ENCODE data around the gene SH3GL1.

SH3GL1 gene

GRCh38 chr19:4371247-4372164 is 28.8 kb downstream of the SH3GL1 start:
- no peak overlapping the region for H3K18ac ChIP-seq (ENCODE audit: low read depth in 1 of 2, low read length in 2 of 2)
- no peak for DNase-seq
- H3K9ac ChIP-seq (ENCODE audit: low read length): peak overlapping the region; percentile 81
- H3K4me2 ChIP-seq (ENCODE audit: low read length, poor library complexity, severe bottlenecking): no peak overlapping the region
- H3K36me3 ChIP-seq (ENCODE audit: control insufficient read depth in 1 of 2, insufficient read depth in 2 of 2, low read depth in 1 of 2, low read length in 2 of 2): peaks cover 19 to 51% of the 10 kb centered on the region in 2 experiments
- peak overlapping the region; percentile 9 for H4K91ac ChIP-seq (ENCODE audit: low read length)
- no peak overlapping the region for H3K23ac ChIP-seq (ENCODE audit: low read length in 2 of 2)
- no peak overlapping the region for H2AFZ ChIP-seq (ENCODE audit: low read depth, low read length)
- H3K9me3 ChIP-seq (ENCODE audit: control insufficient read depth, low read length): no peaks in the 10 kb centered on the region
- no peak overlapping the region for H2BK15ac ChIP-seq (ENCODE audit: low read depth, poor library complexity, severe bottlenecking)
- peaks cover 32% of the 10 kb centered on the region for H3K79me1 ChIP-seq (replicated peaks; ENCODE audit: low read length, poor library complexity, severe bottlenecking)
- peaks cover 89% of the 10 kb centered on the region for H3K4me1 ChIP-seq (ENCODE audit: control insufficient read depth, insufficient read depth, low read depth, low read length)
- H3K27me3 ChIP-seq (ENCODE audit: control insufficient read depth in 1 of 2, insufficient read depth in 1 of 2, low read length in 2 of 2): no peaks in the 10 kb centered on the region
- peak overlapping the region; percentile 55 for H2AK5ac ChIP-seq (ENCODE audit: low read length, severe bottlenecking)
- H4K8ac ChIP-seq (ENCODE audit: low read length): no peak overlapping the region
- H3K27ac ChIP-seq (ENCODE audit: low read length, poor library complexity, severe bottlenecking): peak overlapping the region; percentile 63
- no peak overlapping the region for H3K14ac ChIP-seq (ENCODE audit: low read length in 2 of 2)
- no peak overlapping the region for H2BK5ac ChIP-seq (ENCODE audit: low read depth, low read length, poor library complexity, severe bottlenecking)
- no peak overlapping the region for H2BK12ac ChIP-seq (ENCODE audit: low read length in 2 of 2)
- H3K4me3 ChIP-seq (ENCODE audit: insufficient read depth in 1 of 2, low read depth in 1 of 2, low read length in 2 of 2): no peak overlapping the region
- no peak overlapping the region for H3K4ac ChIP-seq (ENCODE audit: low read depth in 1 of 2, low read length in 2 of 2)
- WGBS: 94% methylated on average over 31 of the region's 31 CpGs
- no peak overlapping the region for H2BK120ac ChIP-seq (ENCODE audit: low read depth, low read length)

GRCh38 chr19:4370418-4371041 is 29.8 kb downstream of the SH3GL1 start:
- no peak overlapping the region for H4K91ac ChIP-seq (ENCODE audit: low read length)
- no peak overlapping the region for H3K4ac ChIP-seq (ENCODE audit: low read depth in 1 of 2, low read length in 2 of 2)
- no peak overlapping the region for H2BK15ac ChIP-seq (ENCODE audit: low read depth, poor library complexity, severe bottlenecking)
- no peak overlapping the region for H2AFZ ChIP-seq (ENCODE audit: low read depth, low read length)
- no peak overlapping the region for H2BK12ac ChIP-seq (ENCODE audit: low read length in 2 of 2)
- no peaks in the 10 kb centered on the region for H3K27me3 ChIP-seq (ENCODE audit: control insufficient read depth in 1 of 2, insufficient read depth in 1 of 2, low read length in 2 of 2)
- H3K79me1 ChIP-seq (replicated peaks; ENCODE audit: low read length, poor library complexity, severe bottlenecking): peaks cover 41% of the 10 kb centered on the region
- H3K18ac ChIP-seq (ENCODE audit: low read depth in 1 of 2, low read length in 2 of 2): no peak overlapping the region
- no peak overlapping the region for H2BK120ac ChIP-seq (ENCODE audit: low read depth, low read length)
- peak overlapping the region; percentile 19 for H4K8ac ChIP-seq (ENCODE audit: low read length)
- peak overlapping the region; percentile 53 for H3K27ac ChIP-seq (ENCODE audit: low read length, poor library complexity, severe bottlenecking)
- peaks cover 28 to 61% of the 10 kb centered on the region in 2 experiments for H3K36me3 ChIP-seq (ENCODE audit: control insufficient read depth in 1 of 2, insufficient read depth in 2 of 2, low read depth in 1 of 2, low read length in 2 of 2)
- H3K9me3 ChIP-seq (ENCODE audit: control insufficient read depth, low read length): no peaks in the 10 kb centered on the region
- 95% methylated on average over 15 of the region's 15 CpGs for WGBS
- H3K23ac ChIP-seq (ENCODE audit: low read length in 2 of 2): no peak overlapping the region
- peak overlapping the region; percentile 81 for H3K9ac ChIP-seq (ENCODE audit: low read length)
- no peak overlapping the region for H3K14ac ChIP-seq (ENCODE audit: low read length in 2 of 2)
- no peak overlapping the region for H3K4me3 ChIP-seq (ENCODE audit: insufficient read depth in 1 of 2, low read depth in 1 of 2, low read length in 2 of 2)
- DNase-seq: no peak
- H3K4me1 ChIP-seq (ENCODE audit: control insufficient read depth, insufficient read depth, low read depth, low read length): peaks cover 81% of the 10 kb centered on the region
- H2AK5ac ChIP-seq (ENCODE audit: low read length, severe bottlenecking): peak overlapping the region; percentile 77
- H3K4me2 ChIP-seq (ENCODE audit: low read length, poor library complexity, severe bottlenecking): no peak overlapping the region
- no peak overlapping the region for H2BK5ac ChIP-seq (ENCODE audit: low read depth, low read length, poor library complexity, severe bottlenecking)

GRCh38 chr19:4369888-4370260 is 30.5 kb downstream of the SH3GL1 start:
- Histone ChIP-seq H3K79me1 (replicated peaks; ENCODE audit: low read length, poor library complexity, severe bottlenecking) (peaks cover 47% of the 10 kb centered on the region), H3K4ac (ENCODE audit: low read depth in 1 of 2, low read length in 2 of 2) (peak overlapping the region in 1 of 2 experiments; percentile 20), H3K4me2 (ENCODE audit: low read length, poor library complexity, severe bottlenecking) (no peak overlapping the region), H2AK5ac (ENCODE audit: low read length, severe bottlenecking) (peak overlapping the region; percentile 98), H3K27me3 (ENCODE audit: control insufficient read depth in 1 of 2, insufficient read depth in 1 of 2, low read length in 2 of 2) (no peaks in the 10 kb centered on the region), H3K23ac (ENCODE audit: low read length in 2 of 2) (no peak overlapping the region), H2BK5ac (ENCODE audit: low read depth, low read length, poor library complexity, severe bottlenecking) (peak overlapping the region; percentile 45), H2BK15ac (ENCODE audit: low read depth, poor library complexity, severe bottlenecking) (no peak overlapping the region), H3K18ac (ENCODE audit: low read depth in 1 of 2, low read length in 2 of 2) (peak overlapping the region in 1 of 2 experiments; percentile 28), H3K4me3 (ENCODE audit: insufficient read depth in 1 of 2, low read depth in 1 of 2, low read length in 2 of 2) (peak overlapping the region in 1 of 2 experiments; percentile 62), H3K36me3 (ENCODE audit: control insufficient read depth in 1 of 2, insufficient read depth in 2 of 2, low read depth in 1 of 2, low read length in 2 of 2) (peaks cover 34 to 67% of the 10 kb centered on the region in 2 experiments), H2BK120ac (ENCODE audit: low read depth, low read length) (no peak overlapping the region), H3K27ac (ENCODE audit: low read length, poor library complexity, severe bottlenecking) (peak overlapping the region; percentile 76), H3K9me3 (ENCODE audit: control insufficient read depth, low read length) (no peaks in the 10 kb centered on the region), H2BK12ac (ENCODE audit: low read length in 2 of 2) (peak overlapping the region in 1 of 2 experiments; percentile 42), H4K8ac (ENCODE audit: low read length) (no peak overlapping the region), H3K4me1 (ENCODE audit: control insufficient read depth, insufficient read depth, low read depth, low read length) (peaks cover 80% of the 10 kb centered on the region), H3K14ac (ENCODE audit: low read length in 2 of 2) (peak overlapping the region in 1 of 2 experiments; percentile 18), H3K9ac (ENCODE audit: low read length) (peak overlapping the region; percentile 81), H4K91ac (ENCODE audit: low read length) (peak overlapping the region; percentile 6), H2AFZ (ENCODE audit: low read depth, low read length) (no peak overlapping the region)
- peak; percentile 42 for DNase-seq
- 61% methylated on average over 21 of the region's 21 CpGs for WGBS

Measured in mesenchymal stem cell (in vitro differentiated cells and primary cell).